ENCODE measurements around the gene KNSTRN.

Gene KNSTRN

DNA sequence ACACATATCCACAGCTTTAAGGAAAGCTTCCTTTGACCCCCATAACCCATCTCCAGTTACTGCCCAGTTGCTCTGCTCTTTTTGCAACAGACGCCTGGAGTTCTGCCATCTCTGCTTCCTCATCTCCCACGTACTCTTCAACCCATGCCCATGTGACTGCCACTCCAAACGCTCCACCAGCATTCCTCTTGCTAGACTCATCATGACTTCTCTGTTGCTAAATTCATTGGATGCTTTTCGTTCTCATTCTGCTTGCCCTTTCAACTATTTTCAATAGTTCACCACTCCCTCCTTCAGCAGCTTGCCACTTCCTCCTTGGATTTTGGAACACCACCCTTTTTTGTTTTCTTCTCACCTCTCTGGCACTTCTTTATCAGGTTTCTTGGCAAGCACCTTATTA, 2.7 kb upstream of the KNSTRN start:
- no peaks in the 10 kb centered on the region for H3K9me3 ChIP-seq (ENCODE audit: control insufficient read depth, low read length)
- WGBS, 2 experiments: 64 to 70% methylated on average over 4 of the region's 4 CpGs
- H3K36me3 ChIP-seq (ENCODE audit: control insufficient read depth, insufficient read depth, low read length): no peaks in the 10 kb centered on the region
- peaks cover 3% of the 10 kb centered on the region for H3K4me1 ChIP-seq (ENCODE audit: control insufficient read depth, insufficient read depth, low read length)
- no peaks in the 10 kb centered on the region for H3K27me3 ChIP-seq (ENCODE audit: control insufficient read depth, insufficient read depth, low read length, poor library complexity, severe bottlenecking)
- H3K27ac ChIP-seq (ENCODE audit: insufficient read depth, low read depth, low read length, poor library complexity, severe bottlenecking): no peak overlapping the region
- H3K4me3 ChIP-seq (ENCODE audit: insufficient read depth, low read depth, low read length): no peak overlapping the region

DNA sequence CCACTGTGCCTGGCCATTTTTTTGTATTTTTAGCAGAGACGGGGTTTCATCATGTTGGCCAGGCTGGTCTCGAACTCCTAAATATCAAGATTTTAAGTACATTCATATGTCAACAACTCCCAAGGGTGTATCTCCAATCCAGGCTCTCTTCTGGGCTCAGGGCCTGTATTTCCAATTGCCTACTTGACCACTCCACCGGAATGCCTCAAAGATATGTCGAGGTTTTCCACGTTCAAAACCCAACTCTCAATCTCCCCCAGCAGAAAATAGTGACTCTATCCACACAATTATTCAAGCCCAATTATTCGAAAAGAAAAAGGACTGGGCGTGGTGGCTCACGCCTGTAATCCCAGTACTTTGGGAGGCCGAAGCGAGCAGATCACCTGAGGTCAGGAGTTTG, 1.9 kb upstream of the KNSTRN start:
- 93% methylated on average over 10 of the region's 10 CpGs for WGBS, 2 experiments
- Histone ChIP-seq H3K27ac (ENCODE audit: insufficient read depth, low read depth, low read length, poor library complexity, severe bottlenecking) (no peak overlapping the region), H3K4me1 (ENCODE audit: control insufficient read depth, insufficient read depth, low read length) (peaks cover 3% of the 10 kb centered on the region)

GRCh38 chr15:40381818-40382529, 547 bp upstream of the KNSTRN start:
- no peak overlapping the region for H3K4me3 ChIP-seq (ENCODE audit: insufficient read depth, low read depth, low read length)

More for the DNA sequence above, 1.9 kb upstream of the KNSTRN start:
- Histone ChIP-seq H3K4me3 (ENCODE audit: insufficient read depth, low read depth, low read length) (no peak overlapping the region), H3K9me3 (ENCODE audit: control insufficient read depth, low read length) (no peaks in the 10 kb centered on the region), H3K36me3 (ENCODE audit: control insufficient read depth, insufficient read depth, low read length) (no peaks in the 10 kb centered on the region), H3K27me3 (ENCODE audit: control insufficient read depth, insufficient read depth, low read length, poor library complexity, severe bottlenecking) (no peaks in the 10 kb centered on the region)

DNA sequence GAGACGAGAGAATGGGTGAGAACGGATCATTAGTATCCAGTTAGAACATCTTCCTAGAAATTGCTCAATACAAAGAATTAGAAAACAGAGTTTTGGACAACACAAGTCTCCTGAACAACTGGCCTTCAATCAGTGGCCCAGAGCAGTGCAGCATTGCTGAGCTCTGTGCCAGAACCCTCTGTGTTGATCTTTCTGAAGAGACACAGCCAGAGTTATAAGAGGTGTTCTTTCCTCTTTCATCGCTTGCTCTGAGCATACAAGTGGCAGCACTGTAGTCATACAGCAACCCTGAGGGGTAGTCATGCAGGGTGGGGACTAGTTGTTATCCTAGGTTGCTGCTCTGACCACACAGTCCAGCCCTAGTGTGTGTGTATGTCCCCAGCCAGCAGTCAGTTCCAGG, 4.0 kb downstream of the KNSTRN start:
- no peak overlapping the region for H3K4me3 ChIP-seq (ENCODE audit: insufficient read depth, low read depth, low read length)
- H3K27ac ChIP-seq (ENCODE audit: insufficient read depth, low read depth, low read length, poor library complexity, severe bottlenecking): no peak overlapping the region
- H3K9me3 ChIP-seq (ENCODE audit: control insufficient read depth, low read length): no peaks in the 10 kb centered on the region
- H3K36me3 ChIP-seq (ENCODE audit: control insufficient read depth, insufficient read depth, low read length): peaks cover 48% of the 10 kb centered on the region
- H3K4me1 ChIP-seq (ENCODE audit: control insufficient read depth, insufficient read depth, low read length): peaks cover 3% of the 10 kb centered on the region
- 94 to 96% methylated on average over 3 of the region's 3 CpGs for WGBS, 2 experiments
- H3K27me3 ChIP-seq (ENCODE audit: control insufficient read depth, insufficient read depth, low read length, poor library complexity, severe bottlenecking): no peaks in the 10 kb centered on the region

More at GRCh38 chr15:40381818-40382529, 547 bp upstream of the KNSTRN start:
- Histone ChIP-seq H3K4me1 (ENCODE audit: control insufficient read depth, insufficient read depth, low read length) (peaks cover 3% of the 10 kb centered on the region), H3K9me3 (ENCODE audit: control insufficient read depth, low read length) (no peaks in the 10 kb centered on the region), H3K27ac (ENCODE audit: insufficient read depth, low read depth, low read length, poor library complexity, severe bottlenecking) (no peak overlapping the region), H3K27me3 (ENCODE audit: control insufficient read depth, insufficient read depth, low read length, poor library complexity, severe bottlenecking) (no peaks in the 10 kb centered on the region), H3K36me3 (ENCODE audit: control insufficient read depth, insufficient read depth, low read length) (peaks cover 9% of the 10 kb centered on the region)
- WGBS, 2 experiments: 91 to 93% methylated on average over 9 to 10 of the region's 11 CpGs

DNA sequence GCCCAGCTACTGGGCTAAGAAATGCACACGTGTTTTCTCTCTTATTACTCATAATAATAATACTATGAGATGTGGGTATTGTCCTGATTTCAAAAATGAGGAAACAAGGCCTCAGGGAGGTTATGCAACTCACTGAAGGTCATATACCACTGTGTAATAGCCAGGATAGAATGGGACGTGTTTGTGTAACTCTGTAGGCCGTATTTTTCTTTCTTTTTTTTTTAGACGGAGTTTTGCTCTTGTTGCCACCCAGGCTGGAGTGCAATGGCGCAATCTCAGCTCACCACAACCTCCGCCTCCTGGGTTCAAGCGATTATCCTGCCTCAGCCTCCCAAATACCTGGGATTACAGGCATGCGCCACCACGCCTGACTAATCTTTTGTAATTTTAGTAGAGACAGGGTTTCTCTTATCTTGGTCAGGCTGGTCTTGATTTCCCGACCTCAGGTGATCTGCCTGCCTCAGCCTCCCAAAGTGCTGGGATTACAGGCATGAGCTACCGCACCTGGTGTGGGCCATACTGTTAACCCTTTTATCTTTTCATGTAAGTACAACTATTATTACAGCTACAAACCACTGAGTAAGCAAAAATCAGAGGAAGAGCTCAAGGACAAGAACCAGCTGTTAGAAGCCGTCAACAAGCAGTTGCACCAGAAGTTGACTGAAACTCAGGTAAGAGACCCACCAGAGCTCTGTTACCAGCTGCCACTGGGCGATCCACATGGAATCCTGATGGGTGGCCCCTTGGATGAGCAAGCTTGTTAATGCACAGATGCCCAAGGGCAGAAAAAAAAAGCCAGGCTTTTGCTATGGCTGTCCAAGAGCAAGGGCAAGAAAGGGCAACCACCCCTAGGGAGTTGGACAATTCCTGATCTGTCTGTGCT, 6.7 kb downstream of the KNSTRN start:
- H3K4me1 ChIP-seq (ENCODE audit: control insufficient read depth, insufficient read depth, low read length): no peaks in the 10 kb centered on the region
- H3K27ac ChIP-seq (ENCODE audit: insufficient read depth, low read depth, low read length, poor library complexity, severe bottlenecking): no peak overlapping the region
- no peaks in the 10 kb centered on the region for H3K27me3 ChIP-seq (ENCODE audit: control insufficient read depth, insufficient read depth, low read length, poor library complexity, severe bottlenecking)
- H3K36me3 ChIP-seq (ENCODE audit: control insufficient read depth, insufficient read depth, low read length): peaks cover 72% of the 10 kb centered on the region
- H3K9me3 ChIP-seq (ENCODE audit: control insufficient read depth, low read length): no peaks in the 10 kb centered on the region
- no peak overlapping the region for H3K4me3 ChIP-seq (ENCODE audit: insufficient read depth, low read depth, low read length)
- 95 to 96% methylated on average over 12 of the region's 13 CpGs for WGBS, 2 experiments

DNA sequence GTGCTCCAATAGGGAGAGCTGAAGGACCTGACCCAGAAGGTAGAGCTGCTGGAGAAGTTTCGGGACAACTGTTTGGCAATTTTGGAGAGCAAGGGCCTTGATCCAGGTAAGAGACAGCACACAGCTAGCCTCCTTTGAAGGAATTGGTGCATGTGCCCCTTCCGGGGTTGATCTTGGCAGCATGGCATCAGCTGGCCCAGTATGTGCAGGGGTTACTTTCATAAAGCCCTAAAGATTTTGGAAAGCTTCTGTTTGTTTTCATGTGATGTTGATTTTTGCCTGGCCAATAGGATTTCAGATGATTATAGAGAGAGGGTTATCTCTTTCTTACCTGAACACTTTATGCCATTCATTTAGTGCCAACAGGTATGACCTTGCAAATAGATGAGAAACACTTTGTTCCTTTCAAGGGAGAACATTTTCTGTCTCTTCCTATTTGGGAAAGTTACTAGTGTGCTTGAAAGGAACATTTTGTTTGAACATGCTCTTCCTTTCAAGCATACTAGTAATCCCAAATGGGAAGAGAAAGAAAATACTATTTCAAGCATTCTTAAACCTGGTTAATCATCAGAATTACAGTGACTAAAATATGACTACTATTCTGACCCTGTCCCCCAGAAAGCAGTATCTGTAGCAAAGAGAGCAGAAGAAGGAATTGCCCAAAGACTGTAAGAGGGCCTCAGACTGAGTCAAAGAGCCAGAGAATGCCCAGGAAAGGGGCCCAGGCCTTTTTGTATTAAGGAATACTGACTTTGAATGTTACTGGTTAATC, 7.5 kb downstream of the KNSTRN start:
- H3K27me3 ChIP-seq (ENCODE audit: control insufficient read depth, insufficient read depth, low read length, poor library complexity, severe bottlenecking): no peaks in the 10 kb centered on the region
- 95 to 97% methylated on average over 2 of the region's 2 CpGs for WGBS, 2 experiments
- H3K36me3 ChIP-seq (ENCODE audit: control insufficient read depth, insufficient read depth, low read length): peaks cover 77% of the 10 kb centered on the region
- H3K4me1 ChIP-seq (ENCODE audit: control insufficient read depth, insufficient read depth, low read length): no peaks in the 10 kb centered on the region
- no peaks in the 10 kb centered on the region for H3K9me3 ChIP-seq (ENCODE audit: control insufficient read depth, low read length)
- H3K4me3 ChIP-seq (ENCODE audit: insufficient read depth, low read depth, low read length): no peak overlapping the region
- no peak overlapping the region for H3K27ac ChIP-seq (ENCODE audit: insufficient read depth, low read depth, low read length, poor library complexity, severe bottlenecking)

DNA sequence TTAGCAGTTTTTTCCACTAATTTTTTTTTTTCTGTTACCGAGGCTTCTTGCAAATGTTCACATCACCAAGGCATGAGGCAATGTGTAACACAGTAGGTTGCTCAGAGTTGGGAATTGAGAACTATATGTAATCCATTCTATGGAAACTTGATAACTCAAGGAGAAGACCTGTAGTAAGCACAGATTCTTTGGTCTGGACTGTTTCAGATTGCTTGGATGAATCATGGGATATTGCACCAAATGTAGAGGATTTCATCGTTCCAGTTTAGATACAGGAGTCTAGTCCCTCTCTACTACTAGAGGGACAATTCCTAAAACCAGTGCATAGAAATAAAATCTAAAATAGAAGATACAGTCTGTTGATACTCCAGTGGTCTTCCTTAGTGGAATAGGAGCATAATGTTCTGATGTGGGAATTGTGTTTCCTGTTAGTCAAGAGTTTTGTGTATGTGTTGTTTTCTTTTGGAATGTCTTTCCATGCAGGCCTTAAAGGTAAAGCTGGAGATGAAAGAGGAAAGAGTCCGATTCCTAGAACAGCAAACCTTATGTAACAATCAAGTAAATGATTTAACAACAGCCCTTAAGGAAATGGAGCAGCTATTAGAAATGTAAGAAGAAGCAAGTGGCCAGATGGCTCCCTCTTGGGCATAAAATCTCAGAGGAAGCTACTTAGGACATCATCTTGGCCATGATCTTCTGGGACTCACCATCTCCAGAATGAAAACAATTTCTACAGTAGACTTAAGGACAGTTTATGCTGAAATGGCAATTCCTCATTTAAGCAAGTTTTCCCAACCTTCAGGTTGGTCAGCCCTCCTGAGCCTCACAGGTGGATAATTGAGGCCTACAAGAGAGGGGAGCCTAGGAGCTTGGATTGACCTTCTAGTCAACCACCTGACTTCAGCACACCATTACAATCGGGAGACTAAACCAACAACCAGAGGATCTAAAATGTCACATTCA, 10.7 kb downstream of the KNSTRN start:
- Histone ChIP-seq H3K27me3 (ENCODE audit: control insufficient read depth, insufficient read depth, low read length, poor library complexity, severe bottlenecking) (no peaks in the 10 kb centered on the region), H3K4me1 (ENCODE audit: control insufficient read depth, insufficient read depth, low read length) (no peaks in the 10 kb centered on the region), H3K36me3 (ENCODE audit: control insufficient read depth, insufficient read depth, low read length) (peaks cover 59% of the 10 kb centered on the region), H3K4me3 (ENCODE audit: insufficient read depth, low read depth, low read length) (no peak overlapping the region), H3K9me3 (ENCODE audit: control insufficient read depth, low read length) (no peaks in the 10 kb centered on the region), H3K27ac (ENCODE audit: insufficient read depth, low read depth, low read length, poor library complexity, severe bottlenecking) (no peak overlapping the region)
- 91 to 94% methylated on average over 3 to 4 of the region's 4 CpGs for WGBS, 2 experiments

- Histone ChIP-seq H3K9me3 (ENCODE audit: control insufficient read depth, low read length) (no peaks in the 10 kb centered on the region), H3K27ac (ENCODE audit: insufficient read depth, low read depth, low read length, poor library complexity, severe bottlenecking) (no peak overlapping the region), H3K4me3 (ENCODE audit: insufficient read depth, low read depth, low read length) (no peak overlapping the region), H3K36me3 (ENCODE audit: control insufficient read depth, insufficient read depth, low read length) (peaks cover 18% of the 10 kb centered on the region), H3K27me3 (ENCODE audit: control insufficient read depth, insufficient read depth, low read length, poor library complexity, severe bottlenecking) (no peaks in the 10 kb centered on the region), H3K4me1 (ENCODE audit: control insufficient read depth, insufficient read depth, low read length) (no peaks in the 10 kb centered on the region)
- WGBS, 2 experiments: 93 to 96% methylated on average over 8 of the region's 8 CpGs
Measured at GRCh38 chr15:40397688-40398412, 15.3 kb downstream of the KNSTRN start.

DNA sequence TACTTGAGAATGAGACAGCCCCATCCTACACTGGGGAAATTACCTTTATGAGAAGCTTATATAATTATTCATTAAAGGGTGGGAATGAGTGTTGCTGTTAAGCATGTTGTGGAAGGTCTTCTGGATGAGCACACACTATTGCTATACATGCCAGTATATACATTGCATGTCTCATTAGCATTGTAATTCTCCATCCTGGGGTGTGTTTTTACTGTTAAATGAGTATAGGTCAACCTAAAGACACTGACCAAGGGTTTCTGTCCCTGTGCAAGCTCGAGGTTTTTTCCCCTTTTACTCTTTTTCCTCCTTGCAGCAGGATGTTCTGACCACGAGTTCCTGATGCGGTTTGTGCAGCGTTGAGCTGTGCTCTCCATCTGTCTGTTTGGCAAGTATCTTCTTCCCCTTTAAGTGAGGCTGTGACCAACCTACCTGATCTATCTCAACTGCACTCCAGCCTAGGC, 15.9 kb downstream of the KNSTRN start:
- Histone ChIP-seq H3K27me3 (ENCODE audit: control insufficient read depth, insufficient read depth, low read length, poor library complexity, severe bottlenecking) (no peaks in the 10 kb centered on the region), H3K36me3 (ENCODE audit: control insufficient read depth, insufficient read depth, low read length) (peaks cover 12% of the 10 kb centered on the region), H3K4me1 (ENCODE audit: control insufficient read depth, insufficient read depth, low read length) (no peaks in the 10 kb centered on the region), H3K27ac (ENCODE audit: insufficient read depth, low read depth, low read length, poor library complexity, severe bottlenecking) (no peak overlapping the region), H3K9me3 (ENCODE audit: control insufficient read depth, low read length) (no peaks in the 10 kb centered on the region), H3K4me3 (ENCODE audit: insufficient read depth, low read depth, low read length) (no peak overlapping the region)
- 86 to 88% methylated on average over 4 of the region's 4 CpGs for WGBS, 2 experiments
